GM12878 (cell line): ENCODE results near the gene CD9. TPM values are rescaled to one million over a fixed set of nuclear protein-coding genes. Genes with fewer than 3 reads are reported as not detected.

ENCODE experiments used
- ATAC-seq: fragments of 200-7000 bp; cut with Tn5 transposase; 3 replicates; pipeline ENCODE4 v1.9.1; 2020; ENCODE audit warnings: mild to moderate bottlenecking, moderate library complexity
- BruUV-seq: library from RNA; stranded (reverse); fragments of 400-500 nt; replicated peaks from 2 replicates; lab custom pipeline; 2021; lab: Mats Ljungman, UMichigan
- CTCF ChIA-PET: fragments of 300-600 bp; sonication (Branson Sonifier 250); formaldehyde crosslinking; extraction: SDS; loops from one replicate; lab custom pipeline; 2021; ENCODE audit warnings: inconsistent platforms; lab: Yijun Ruan, JAX
- POLR2A ChIA-PET: fragments of 350-600 bp; formaldehyde crosslinking; extraction: SDS; loops from one replicate; lab custom pipeline; 2021; ENCODE audit warnings: inconsistent platforms; lab: Charles Lee
- RAD21 ChIA-PET: fragments of 300-600 bp; sonication (Branson Sonifier 250); formaldehyde crosslinking; loops from one replicate; lab custom pipeline; 2023; ENCODE audit warnings: antibody characterized with exemption; ENCODE audit not compliant: unreplicated experiment; lab: Charles Lee
- SMC1A ChIA-PET: fragments of 300-600 bp; sonication (Branson Sonifier 250); formaldehyde crosslinking; loops from one replicate; lab custom pipeline; 2023; ENCODE audit not compliant: unreplicated experiment, uncharacterized antibody; lab: Charles Lee
- DNase-seq: peaks from one replicate; pipeline ENCODE4 v3.0.0-alpha.2; 2011; ENCODE audit warnings: low read depth, low spot score
- FAIRE-seq: peaks from 3 replicates; lab custom pipeline; 2011; peaks lifted over from hg19 to GRCh38; lab: Jason Lieb, UNC
- H2AFZ ChIP-seq: 2 replicates; pipeline ENCODE4 v1.6.0; 2011; ENCODE audit warnings: low read depth, low read length, control low read depth; ENCODE audit not compliant: control insufficient read depth
- H3K27ac ChIP-seq: 2 replicates; pipeline ENCODE4 v1.5.1; 2011; ENCODE audit warnings: control low read depth; ENCODE audit not compliant: control insufficient read depth, insufficient read depth
- H3K27me3 ChIP-seq, 2 experiments: replicated peaks in 1 of 2; 2 replicates each; pipeline versions ENCODE4 v1.6.0 to v1.6.1; 2011; ENCODE audit warnings: low read length in 1 of 2; ENCODE audit not compliant: control insufficient read depth in 2 of 2, insufficient read depth in 2 of 2
- H3K36me3 ChIP-seq, 2 experiments: 2 replicates each; pipeline ENCODE4 v1.5.1; 2011; ENCODE audit warnings: low read length in 1 of 2; ENCODE audit not compliant: control insufficient read depth in 2 of 2, insufficient read depth in 2 of 2
- H3K4me1 ChIP-seq: 2 replicates; pipeline ENCODE4 v1.6.1; 2011; ENCODE audit warnings: mild to moderate bottlenecking, low read length, moderate library complexity, mixed read lengths; ENCODE audit not compliant: control insufficient read depth, insufficient read depth
- H3K4me2 ChIP-seq: 2 replicates; pipeline ENCODE4 v1.6.0; 2011; ENCODE audit warnings: control low read depth; ENCODE audit not compliant: control insufficient read depth, insufficient read depth
- H3K4me3 ChIP-seq: fragments of 200-600 bp; sonication (generic); 2 replicates; pipeline ENCODE4 v1.5.1; 2016
- H3K79me2 ChIP-seq: 2 replicates; pipeline ENCODE4 v1.6.0; 2011; ENCODE audit warnings: low read length; ENCODE audit not compliant: control insufficient read depth, insufficient read depth
- H3K9ac ChIP-seq: 2 replicates; pipeline ENCODE4 v1.8.0; 2011; ENCODE audit warnings: low read length, control low read depth, mixed read lengths; ENCODE audit not compliant: control insufficient read depth, insufficient read depth
- H3K9me3 ChIP-seq: replicated peaks from 3 replicates; pipeline ENCODE4 v1.5.1; 2011; ENCODE audit warnings: mild to moderate bottlenecking, low read length; ENCODE audit not compliant: control insufficient read depth, insufficient read depth
- H4K20me1 ChIP-seq: 2 replicates; pipeline ENCODE4 v1.6.0; 2011; ENCODE audit not compliant: control insufficient read depth, insufficient read depth
- IRF4 ChIP-seq: IDR thresholded peaks from 2 replicates; pipeline ENCODE4 v1.6.1; 2011; ENCODE audit warnings: low read depth, low read length
- JUNB ChIP-seq: IDR thresholded peaks from 2 replicates; pipeline ENCODE4 v1.6.1; 2016; ENCODE audit warnings: antibody characterized with exemption, mild to moderate bottlenecking
- KDM1A ChIP-seq: fragments of 200-600 bp; sonication (generic); IDR thresholded peaks from 2 replicates; pipeline ENCODE4 v1.6.1; 2016; ENCODE audit warnings: borderline replicate concordance
- MTA3 ChIP-seq: IDR thresholded peaks from 2 replicates; pipeline ENCODE4 v1.6.1; 2012; ENCODE audit warnings: low read length, inconsistent platforms, borderline replicate concordance
- PML ChIP-seq: IDR thresholded peaks from 2 replicates; pipeline ENCODE4 v1.6.1; 2012; ENCODE audit warnings: low read length, inconsistent platforms
- POLR2AphosphoS5 ChIP-seq: IDR thresholded peaks from 2 replicates; pipeline ENCODE4 v1.6.1; 2011; ENCODE audit warnings: mild to moderate bottlenecking, low read length, inconsistent platforms
- RAD21 ChIP-seq: IDR thresholded peaks from 2 replicates; pipeline ENCODE4 v1.6.1; 2011; ENCODE audit warnings: mild to moderate bottlenecking, low read depth, low read length, moderate library complexity; ENCODE audit not compliant: insufficient read depth
- SREBF2 ChIP-seq: IDR thresholded peaks from 2 replicates; pipeline ENCODE4 v1.6.1; 2012; ENCODE audit warnings: mild to moderate bottlenecking, low read length
- WGBS: methylation state at CpG from one replicate; pipeline ENCODE4 v1.1.6; 2016; ENCODE audit warnings: low lambda C conversion rate; ENCODE audit not compliant: insufficient replicate concordance, insufficient coverage; ENCODE audit errors: missing lambda C conversion rate; 5-methylcytosine and 5-hydroxymethylcytosine counted together
- in situ Hi-C: fragments of 300-500 bp; cut with MboI; formaldehyde crosslinking; loops from 9 replicates; pipeline ENCODE4 v1.14.3; 2018; ENCODE audit warnings: mixed read lengths
- intact Hi-C: fragments of 100-400 bp; cut with micrococcal nuclease; formaldehyde crosslinking; loops from one replicate; pipeline ENCODE4 v1.14.2; 2022; ENCODE audit not compliant: unreplicated experiment
- polyA plus RNA-seq, 11 experiments: library from polyadenylated mRNA; depleted of rRNA in 4 of 11; unstranded in 6 of 11; stranded (reverse) in 5 of 11; fragments of >200 nt; fragmentation: Nextera tagmentation in 4 of 11; fragmentation: Illumina TruSeq in 1 of 11; extraction: Ambion mirVana in 4 of 11; extraction: Trizol in 1 of 11; gene quantifications; 1 replicate in 1 of 11; 2 replicates in 10 of 11; pipeline versions ENCODE4 v1.2.1 to v1.2.3, GENCODE V29; 2011 to 2016; ENCODE audit warnings: inconsistent platforms in 2 of 11, missing spikeins in 2 of 11, low read depth in 1 of 11
- total RNA-seq, 4 experiments: library from RNA; depleted of rRNA in 3 of 4; stranded (reverse); fragments of >200 nt in 3 of 4; fragmentation: Illumina TruSeq in 1 of 4; extraction: Trizol in 1 of 4; gene quantifications; 2 replicates each; pipeline versions ENCODE4 v1.2.1 to v1.2.3, GENCODE V29; 2013 to 2021
- TF ChIP-seq, protein P1 (sequence below): fragments of 150-350 bp; IDR thresholded peaks from 2 replicates; pipeline ENCODE4 v1.6.1; 2016; ENCODE audit warnings: low read depth, low read length
- TF ChIP-seq, protein P2 (sequence below): fragments of 450-650 bp; IDR thresholded peaks from 2 replicates; pipeline ENCODE4 v1.6.1; 2017; ENCODE audit warnings: mild to moderate bottlenecking, moderate library complexity
- TF ChIP-seq, protein P3 (sequence below): fragments of 450-650 bp; conservative IDR thresholded peaks from 2 replicates; pipeline ENCODE4 v1.6.1; 2017; ENCODE audit warnings: mild to moderate bottlenecking, moderate library complexity

The CD9 gene
- total and polyA plus RNA-seq, 10 of the 15 experiments (the other 5 are each of a cell fraction or from before 2014, with no cell fraction given), result 4.8 to 29.9 (median 9.7) TPM

DNA sequence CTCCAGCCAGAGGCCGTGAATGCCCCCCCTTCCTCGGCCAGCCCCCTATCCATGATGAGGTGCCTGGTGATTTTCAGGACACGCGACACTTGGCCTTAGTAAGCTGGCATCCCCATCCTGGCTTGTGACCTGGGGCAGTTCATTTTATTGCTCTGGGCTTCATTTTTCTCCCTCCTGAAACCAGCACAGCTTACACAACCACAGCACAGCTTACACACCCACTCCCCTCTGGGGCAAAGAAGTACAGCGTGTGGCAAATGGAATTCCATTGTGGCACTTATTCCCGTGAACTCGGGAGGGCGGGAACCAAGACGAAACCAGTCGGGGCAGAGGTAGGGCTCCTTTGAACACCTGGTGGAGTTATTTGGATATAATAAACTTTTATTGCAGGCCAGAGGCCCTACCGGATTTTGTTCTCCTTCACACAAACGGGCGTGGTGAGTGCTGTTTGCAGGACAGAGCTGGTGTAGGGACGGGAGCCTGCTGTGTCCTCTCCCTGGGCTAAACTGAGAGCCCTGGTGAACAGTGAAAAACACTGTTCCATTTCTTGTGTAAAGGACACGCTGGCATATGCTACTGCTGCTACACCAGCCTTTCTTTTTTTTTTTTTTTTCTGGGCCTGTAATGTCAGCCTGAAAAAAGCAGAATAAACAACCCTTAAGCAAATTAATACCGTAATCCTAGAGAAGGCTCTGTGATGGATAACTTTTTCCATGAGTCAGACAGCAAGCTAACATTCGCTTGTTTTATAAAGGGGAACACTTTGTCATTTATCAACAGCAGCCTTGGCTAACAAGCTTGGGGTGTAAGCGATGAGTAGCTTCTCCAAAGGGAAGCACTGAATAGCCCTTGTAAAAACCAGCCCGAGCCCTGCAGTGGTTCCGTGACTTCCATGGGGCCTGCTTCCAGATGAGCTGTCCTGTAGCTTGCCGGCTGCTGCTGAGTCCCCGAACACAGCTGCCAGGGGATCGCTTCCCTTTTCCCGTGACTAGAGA lies 29.3 kb downstream of the CD9 start:
- TF ChIP-seq POLR2AphosphoS5 (no peak), JUNB (no peak), PML (no peak), RAD21 (no peak), SREBF2 (no peak), MTA3 (no peak), KDM1A (no peak), IRF4 (no peak)
- TF ChIP-seq, protein P1, sequence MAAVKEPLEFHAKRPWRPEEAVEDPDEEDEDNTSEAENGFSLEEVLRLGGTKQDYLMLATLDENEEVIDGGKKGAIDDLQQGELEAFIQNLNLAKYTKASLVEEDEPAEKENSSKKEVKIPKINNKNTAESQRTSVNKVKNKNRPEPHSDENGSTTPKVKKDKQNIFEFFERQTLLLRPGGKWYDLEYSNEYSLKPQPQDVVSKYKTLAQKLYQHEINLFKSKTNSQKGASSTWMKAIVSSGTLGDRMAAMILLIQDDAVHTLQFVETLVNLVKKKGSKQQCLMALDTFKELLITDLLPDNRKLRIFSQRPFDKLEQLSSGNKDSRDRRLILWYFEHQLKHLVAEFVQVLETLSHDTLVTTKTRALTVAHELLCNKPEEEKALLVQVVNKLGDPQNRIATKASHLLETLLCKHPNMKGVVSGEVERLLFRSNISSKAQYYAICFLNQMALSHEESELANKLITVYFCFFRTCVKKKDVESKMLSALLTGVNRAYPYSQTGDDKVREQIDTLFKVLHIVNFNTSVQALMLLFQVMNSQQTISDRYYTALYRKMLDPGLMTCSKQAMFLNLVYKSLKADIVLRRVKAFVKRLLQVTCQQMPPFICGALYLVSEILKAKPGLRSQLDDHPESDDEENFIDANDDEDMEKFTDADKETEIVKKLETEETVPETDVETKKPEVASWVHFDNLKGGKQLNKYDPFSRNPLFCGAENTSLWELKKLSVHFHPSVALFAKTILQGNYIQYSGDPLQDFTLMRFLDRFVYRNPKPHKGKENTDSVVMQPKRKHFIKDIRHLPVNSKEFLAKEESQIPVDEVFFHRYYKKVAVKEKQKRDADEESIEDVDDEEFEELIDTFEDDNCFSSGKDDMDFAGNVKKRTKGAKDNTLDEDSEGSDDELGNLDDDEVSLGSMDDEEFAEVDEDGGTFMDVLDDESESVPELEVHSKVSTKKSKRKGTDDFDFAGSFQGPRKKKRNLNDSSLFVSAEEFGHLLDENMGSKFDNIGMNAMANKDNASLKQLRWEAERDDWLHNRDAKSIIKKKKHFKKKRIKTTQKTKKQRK, result no peak
- TF ChIP-seq, protein P2, sequence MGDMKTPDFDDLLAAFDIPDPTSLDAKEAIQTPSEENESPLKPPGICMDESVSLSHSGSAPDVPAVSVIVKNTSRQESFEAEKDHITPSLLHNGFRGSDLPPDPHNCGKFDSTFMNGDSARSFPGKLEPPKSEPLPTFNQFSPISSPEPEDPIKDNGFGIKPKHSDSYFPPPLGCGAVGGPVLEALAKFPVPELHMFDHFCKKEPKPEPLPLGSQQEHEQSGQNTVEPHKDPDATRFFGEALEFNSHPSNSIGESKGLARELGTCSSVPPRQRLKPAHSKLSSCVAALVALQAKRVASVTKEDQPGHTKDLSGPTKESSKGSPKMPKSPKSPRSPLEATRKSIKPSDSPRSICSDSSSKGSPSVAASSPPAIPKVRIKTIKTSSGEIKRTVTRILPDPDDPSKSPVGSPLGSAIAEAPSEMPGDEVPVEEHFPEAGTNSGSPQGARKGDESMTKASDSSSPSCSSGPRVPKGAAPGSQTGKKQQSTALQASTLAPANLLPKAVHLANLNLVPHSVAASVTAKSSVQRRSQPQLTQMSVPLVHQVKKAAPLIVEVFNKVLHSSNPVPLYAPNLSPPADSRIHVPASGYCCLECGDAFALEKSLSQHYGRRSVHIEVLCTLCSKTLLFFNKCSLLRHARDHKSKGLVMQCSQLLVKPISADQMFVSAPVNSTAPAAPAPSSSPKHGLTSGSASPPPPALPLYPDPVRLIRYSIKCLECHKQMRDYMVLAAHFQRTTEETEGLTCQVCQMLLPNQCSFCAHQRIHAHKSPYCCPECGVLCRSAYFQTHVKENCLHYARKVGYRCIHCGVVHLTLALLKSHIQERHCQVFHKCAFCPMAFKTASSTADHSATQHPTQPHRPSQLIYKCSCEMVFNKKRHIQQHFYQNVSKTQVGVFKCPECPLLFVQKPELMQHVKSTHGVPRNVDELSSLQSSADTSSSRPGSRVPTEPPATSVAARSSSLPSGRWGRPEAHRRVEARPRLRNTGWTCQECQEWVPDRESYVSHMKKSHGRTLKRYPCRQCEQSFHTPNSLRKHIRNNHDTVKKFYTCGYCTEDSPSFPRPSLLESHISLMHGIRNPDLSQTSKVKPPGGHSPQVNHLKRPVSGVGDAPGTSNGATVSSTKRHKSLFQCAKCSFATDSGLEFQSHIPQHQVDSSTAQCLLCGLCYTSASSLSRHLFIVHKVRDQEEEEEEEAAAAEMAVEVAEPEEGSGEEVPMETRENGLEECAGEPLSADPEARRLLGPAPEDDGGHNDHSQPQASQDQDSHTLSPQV, result no peak
- TF ChIP-seq, protein P3, sequence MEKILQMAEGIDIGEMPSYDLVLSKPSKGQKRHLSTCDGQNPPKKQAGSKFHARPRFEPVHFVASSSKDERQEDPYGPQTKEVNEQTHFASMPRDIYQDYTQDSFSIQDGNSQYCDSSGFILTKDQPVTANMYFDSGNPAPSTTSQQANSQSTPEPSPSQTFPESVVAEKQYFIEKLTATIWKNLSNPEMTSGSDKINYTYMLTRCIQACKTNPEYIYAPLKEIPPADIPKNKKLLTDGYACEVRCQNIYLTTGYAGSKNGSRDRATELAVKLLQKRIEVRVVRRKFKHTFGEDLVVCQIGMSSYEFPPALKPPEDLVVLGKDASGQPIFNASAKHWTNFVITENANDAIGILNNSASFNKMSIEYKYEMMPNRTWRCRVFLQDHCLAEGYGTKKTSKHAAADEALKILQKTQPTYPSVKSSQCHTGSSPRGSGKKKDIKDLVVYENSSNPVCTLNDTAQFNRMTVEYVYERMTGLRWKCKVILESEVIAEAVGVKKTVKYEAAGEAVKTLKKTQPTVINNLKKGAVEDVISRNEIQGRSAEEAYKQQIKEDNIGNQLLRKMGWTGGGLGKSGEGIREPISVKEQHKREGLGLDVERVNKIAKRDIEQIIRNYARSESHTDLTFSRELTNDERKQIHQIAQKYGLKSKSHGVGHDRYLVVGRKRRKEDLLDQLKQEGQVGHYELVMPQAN, result no peak
- ChIA-PET RAD21 (interaction anchor here (0.9 to 2.8 kb wide), 14 partner anchors 8 to 106 kb away, joined by 3 to 27 read pairs (median 5); partner anchors contain the start of gene CD9), POLR2A (interaction anchor here (0.8 to 3.7 kb wide), 10 partner anchors 10 to 34 kb away, joined by 3 to 17 read pairs (median 6); partner anchors contain the start of gene CD9), SMC1A (interaction anchor here (0.6 to 5.8 kb wide), 15 partner anchors 8 to 197 kb away, joined by 3 to 72 read pairs (median 3); partner anchors contain the start of gene CD9), CTCF (interaction anchor here (0.6 to 2.9 kb wide), 16 partner anchors 9 to 94 kb away, joined by 3 to 29 read pairs (median 4); no protein-coding TSS in a partner anchor)
- no peaks in the 10 kb centered on the region for H3K9me3 ChIP-seq
- no TSS peak for BruUV-seq
- H3K27ac ChIP-seq, result no peak overlapping the region
- H3K4me2 ChIP-seq, result no peak overlapping the region
- no peaks in the 10 kb centered on the region for H4K20me1 ChIP-seq
- no peak for FAIRE-seq
- no peaks in the 10 kb centered on the region for H3K79me2 ChIP-seq
- no peak for DNase-seq
- in situ Hi-C loops (no loop called here), intact Hi-C loops (loop anchor here (2.0 to 5.0 kb wide), 2 partner anchors 25 to 38 kb away; no protein-coding TSS in a partner anchor)
- H2AFZ ChIP-seq, result no peak overlapping the region
- WGBS, result 66% methylated on average over 24 of the region's 24 CpGs
- no peak overlapping the region for H3K9ac ChIP-seq
- H3K4me3 ChIP-seq, result no peak overlapping the region
- ATAC-seq, result no peak
- no peaks in the 10 kb centered on the region for H3K36me3 ChIP-seq
- H3K4me1 ChIP-seq, result peaks cover 9% of the 10 kb centered on the region
- no peaks in the 10 kb centered on the region; a peak in 1 of 4 replicates for H3K27me3 ChIP-seq
